Astrocyte (in vitro differentiated cells and primary cell): Measurements from ENCODE around the gene SIGLEC12.

Experiments used
- CTCF ChIP-seq: IDR thresholded peaks from 2 replicates; pipeline ENCODE4 v1.5.1; 2011; ENCODE audit warnings: low read depth, mild to moderate bottlenecking, inconsistent platforms, low read length, moderate library complexity; ENCODE audit not compliant: insufficient read depth
- EZH2 ChIP-seq: IDR thresholded peaks from 2 replicates; pipeline ENCODE4 v1.6.1; 2012; ENCODE audit warnings: mild to moderate bottlenecking, low read length, inconsistent platforms; ENCODE audit not compliant: insufficient read depth

GRCh38 chr19:51478381-51479234, 23.0 kb downstream of the SIGLEC12 start, which contains the start of gene CEACAM18:
- TF ChIP-seq EZH2 (no peak), CTCF (no peak)
